Ramos (cell line): ENCODE data around the gene EXD3.
"Not testable (repeated sequence)": the region's sequence is repeated elsewhere in the genome, so short reads cannot be mapped to it uniquely, and the experiment has no call there.

Experiments used
- in situ Hi-C: fragments of 300-500 bp; cut with MboI; formaldehyde crosslinking; loops from one replicate; pipeline ENCODE4 v1.14.3; 2022; ENCODE audit warnings: low sequenced_read_pairs; ENCODE audit not compliant: unreplicated experiment

The EXD3 gene

DNA sequence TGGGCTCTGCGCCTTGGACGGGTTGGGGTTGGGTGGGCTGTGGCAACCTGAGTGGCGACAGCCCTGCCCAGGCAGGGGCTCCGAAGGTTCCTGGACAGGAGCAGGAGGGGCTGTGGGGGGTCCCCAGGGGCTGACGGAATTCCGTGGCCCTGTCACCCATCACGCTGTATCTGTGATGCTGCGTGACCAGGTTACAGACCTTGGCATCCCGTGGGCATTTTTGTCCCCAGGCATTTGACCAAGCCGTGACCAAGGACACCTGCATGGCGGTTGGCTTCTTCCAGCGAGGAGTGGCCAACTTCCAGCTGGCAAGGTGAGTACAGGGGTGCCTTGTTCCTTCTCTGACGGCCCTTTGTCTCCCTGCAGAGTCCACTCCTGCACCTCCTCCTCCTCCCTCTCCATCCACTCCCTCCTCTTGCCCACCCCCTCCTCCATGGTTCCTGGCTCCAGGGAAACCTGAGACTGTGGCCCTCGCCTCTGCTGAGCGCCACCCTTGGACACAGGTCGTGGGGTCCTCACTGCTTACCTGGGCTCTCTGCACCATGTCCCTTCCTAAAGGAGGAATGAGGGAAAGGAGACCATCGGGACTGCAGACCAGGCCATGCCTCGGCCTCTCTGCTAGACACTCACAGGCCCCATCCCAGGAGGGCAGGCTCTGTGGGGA lies 3.2 kb upstream of the EXD3 start:
- in situ Hi-C loops = loop anchor here (25.0 kb wide), 1 partner anchor 364 kb away; the partner anchor contains the start of genes ENTPD2 and SAPCD2

DNA sequence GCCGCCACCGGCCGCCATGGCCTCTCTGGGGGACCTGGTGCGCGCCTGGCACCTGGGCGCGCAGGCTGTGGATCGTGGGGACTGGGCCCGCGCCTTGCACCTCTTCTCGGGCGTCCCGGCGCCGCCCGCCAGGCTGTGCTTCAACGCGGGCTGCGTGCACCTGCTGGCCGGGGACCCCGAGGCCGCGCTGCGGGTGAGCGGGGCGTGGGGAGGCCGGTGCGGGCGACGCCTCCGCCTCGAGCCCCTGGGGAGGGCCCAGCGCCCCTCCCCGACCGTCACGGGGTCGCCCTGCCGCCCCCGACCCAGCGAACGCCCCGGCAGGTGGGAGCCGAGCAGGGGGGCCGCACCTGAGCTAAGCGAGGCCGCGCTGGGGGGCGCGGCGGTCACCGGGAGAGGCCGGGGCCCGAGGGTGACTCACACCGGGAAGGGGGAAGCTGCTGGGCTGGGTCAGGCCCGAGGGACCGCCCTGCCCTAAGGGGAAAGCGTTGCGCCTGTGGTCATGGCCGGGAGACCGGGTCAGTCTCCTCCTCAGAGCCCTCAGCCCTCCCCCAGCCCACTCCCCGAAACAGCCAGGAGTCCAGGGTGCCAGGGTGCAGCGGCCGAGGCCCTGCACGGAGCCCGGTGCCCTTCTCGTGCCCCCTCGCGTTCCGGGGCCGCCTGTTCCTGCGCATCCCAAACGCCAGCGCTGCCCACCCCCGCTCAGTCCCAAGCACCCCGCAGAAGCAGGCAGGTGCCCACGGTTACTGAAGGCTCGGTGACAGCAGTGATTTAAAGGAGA lies 741 bp upstream of the EXD3 start:
- in situ Hi-C loops = no loop called here

DNA sequence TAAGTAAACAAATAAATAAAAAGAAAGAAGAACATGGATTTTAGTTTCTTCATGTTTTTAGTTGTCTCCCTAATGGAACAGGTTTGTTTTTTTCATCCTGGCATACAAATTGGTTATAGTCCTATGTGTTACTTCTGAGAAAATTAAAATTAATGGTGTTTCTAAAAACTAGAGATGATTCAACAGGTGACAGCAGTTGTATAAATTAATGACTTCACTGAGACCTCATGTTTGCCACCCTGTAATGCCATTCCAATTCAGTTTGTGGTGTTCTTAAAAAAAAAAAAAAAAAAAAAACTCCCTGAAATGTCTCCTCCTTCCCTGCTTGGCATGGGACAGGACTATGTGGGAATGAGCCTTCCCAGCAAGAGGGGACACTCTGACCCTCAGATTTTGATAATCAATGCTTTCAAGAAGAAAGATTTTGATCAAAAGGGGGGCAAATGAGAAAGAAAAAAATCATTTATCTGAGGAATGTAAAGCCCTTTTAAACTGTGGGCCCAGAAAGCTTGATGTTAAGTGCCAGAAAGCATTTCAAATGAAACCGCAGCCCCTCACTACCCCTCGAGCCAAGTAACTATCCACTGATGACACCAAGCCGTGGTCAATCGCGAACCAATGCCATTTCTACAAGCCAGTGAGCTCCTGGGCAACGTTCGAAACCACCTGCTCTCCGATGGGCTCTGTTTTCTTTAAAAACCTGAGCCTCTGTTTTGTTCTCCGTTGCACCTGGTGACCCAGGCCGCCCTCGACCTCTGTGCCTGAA lies 941 bp downstream of the EXD3 start:
- in situ Hi-C loops = no loop called here

DNA sequence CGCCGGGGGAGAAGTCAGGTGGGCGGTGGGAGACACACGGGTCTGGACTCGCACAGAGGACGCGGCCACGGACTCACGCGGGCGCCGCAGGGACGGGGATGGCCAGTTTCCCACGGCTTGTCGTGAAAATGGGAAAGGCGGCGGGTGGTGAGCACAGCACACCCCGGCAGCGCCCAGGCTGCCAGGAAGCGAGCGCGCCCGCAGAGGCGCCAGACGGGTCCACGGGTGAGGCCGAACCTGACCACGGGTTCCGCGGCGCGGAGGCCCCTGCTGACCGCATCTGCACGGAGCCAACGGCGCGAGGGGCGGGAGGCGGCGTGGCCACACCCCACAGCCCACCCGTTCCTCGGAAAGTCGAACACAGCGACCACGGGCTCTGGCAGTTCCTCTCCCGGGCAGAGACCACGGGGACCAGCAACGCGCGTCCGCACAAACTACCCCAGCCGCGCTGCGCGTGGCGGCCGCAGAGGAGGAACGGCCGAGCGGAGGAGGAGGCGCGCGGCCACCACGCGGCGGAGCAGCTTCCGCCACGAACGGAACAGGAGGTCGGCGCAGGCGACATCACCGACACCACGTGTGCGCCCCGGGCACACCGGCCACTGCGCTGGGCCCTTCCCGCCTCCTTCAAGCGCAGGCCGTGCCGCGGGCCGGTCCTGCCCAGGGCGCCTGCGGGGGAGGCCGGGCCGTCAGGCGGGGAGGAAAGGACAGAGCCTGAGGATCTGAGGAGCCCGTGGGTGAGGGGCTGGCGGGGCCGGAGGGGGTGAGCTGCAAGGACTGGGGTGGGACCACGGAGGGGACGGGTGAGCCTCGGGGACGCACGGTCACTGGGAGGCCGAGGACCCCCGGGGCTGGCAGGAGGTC lies 5.6 kb downstream of the EXD3 start:
- in situ Hi-C loops = no loop called here

DNA sequence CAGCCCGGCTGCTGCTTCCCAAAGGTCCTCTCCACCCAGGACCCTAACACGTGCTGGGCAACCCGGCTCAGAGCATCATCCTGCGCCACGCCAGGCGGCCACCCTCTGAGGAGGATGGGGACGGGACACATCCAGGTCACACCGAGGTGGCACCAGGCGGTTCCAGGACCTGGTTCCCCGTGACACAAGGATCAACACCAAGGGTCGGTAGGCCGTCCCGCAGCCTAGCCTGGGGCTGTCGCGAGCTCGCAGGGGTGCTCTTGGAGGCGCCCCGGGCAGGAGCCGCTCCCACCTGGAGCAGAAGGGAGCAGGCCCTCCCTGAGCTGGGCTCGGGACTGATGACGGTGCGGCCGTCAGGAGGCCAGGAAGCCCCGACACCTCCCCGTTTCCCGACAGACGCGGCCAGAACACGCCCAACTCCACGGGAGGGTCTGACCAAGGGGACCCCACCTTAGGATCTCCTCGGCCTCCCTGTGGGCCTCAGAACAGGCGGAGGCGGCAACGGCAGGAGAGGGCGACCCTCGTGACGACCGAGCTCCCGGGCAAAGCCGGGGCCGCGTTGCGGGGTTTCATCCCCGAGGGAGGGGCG lies 6.3 kb downstream of the EXD3 start:
- in situ Hi-C loops = no loop called here

DNA sequence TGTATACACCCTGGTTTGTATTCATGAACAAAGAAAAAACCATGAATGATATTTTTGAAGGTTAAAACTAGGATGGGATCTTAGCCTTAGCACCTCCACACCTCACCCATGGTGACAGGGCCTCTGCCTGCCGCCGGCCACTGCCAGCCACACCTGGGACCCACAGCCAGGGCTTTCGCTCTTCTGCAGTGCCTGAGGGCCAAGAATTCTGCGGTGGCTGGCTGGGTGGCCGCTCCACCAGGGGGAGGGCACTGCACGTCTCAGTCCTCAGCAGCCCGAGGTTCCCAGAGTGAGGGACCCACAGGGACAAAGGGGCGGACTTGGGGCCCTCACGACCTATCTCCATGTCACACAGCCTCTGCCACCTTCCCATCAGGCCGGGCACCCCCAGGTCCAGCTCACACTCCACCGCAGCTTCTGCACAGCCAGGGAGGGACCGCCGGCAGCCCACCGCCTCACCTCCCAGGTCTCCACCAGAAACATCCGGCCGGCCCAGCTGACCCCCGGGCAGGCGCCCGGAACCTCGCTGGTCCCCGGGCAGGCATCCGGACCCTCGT lies 6.9 kb downstream of the EXD3 start:
- in situ Hi-C loops = no loop called here

DNA sequence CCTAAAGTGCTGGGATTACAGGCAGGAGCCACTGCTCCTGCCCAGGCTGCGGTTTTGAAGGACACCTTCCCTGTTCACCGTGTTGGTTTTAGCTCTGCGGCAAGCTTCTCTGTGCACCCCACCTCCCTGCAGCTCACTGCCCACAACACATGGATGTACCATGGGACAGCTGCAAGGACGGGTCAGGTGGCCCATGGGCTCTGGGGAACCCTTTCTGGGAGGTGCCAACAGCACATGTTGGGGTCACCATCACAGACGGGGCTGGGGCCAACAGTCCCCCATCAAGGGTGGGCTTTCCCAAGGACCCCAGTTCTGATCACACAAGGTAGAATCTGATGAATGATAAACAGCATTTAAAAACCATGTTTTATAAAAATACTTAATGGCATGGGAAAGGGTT lies 7.5 kb downstream of the EXD3 start:
- in situ Hi-C loops = no loop called here

DNA sequence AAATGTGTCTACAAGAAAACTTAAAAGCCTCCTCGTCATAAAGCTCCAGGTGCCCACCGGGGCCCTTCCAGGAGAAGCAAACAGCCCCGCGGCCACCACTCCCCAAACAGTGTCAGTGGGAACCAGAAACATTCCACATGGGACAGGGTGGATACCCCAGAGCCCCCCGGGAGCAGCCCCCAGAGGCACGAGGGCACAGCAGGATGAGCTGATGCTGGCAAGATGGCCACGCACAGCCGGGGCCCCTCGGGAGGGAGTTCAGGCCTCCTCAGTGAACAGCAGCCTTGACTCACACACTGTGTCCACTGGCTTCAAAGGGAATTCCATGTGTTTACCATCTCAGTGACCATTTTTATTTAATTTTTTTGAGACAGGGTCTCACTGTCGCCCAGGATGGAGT lies 10.5 kb downstream of the EXD3 start:
- in situ Hi-C loops = no loop called here

DNA sequence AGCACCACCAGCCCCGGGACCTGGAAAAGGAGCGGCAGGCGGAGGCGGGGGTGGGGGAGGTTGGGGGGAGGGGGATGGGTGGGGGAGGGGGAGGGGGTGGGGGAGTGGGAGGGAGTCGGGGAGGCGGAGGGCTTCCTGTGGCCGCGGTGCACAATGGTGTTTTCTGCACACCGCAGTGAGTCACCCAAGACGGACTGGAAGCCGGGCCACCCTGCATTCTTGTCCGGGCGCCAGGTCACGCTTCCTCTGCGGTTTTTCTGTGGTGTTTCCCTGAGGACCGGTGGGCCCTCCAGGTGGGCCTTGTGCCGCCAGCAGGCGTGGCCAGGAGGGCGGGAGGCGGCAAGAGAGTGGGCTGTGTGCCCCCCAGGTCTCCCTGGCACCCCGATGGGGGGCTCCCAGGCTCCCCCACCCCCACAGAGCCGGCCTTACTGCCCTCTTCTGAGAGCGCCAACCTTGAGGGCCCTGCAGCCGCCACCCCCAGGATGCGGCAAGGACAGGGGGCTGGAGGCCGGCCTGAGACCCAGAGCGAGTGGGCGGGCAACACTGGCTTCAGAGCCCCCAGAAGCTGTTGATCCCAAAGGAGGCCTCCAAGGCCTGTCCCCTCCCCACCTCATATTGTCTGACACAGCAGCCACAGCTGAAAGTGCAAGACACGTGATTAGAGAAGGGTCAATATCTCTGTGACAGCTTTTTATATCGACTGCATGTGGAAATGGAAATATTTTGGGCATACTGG lies 11.1 kb downstream of the EXD3 start:
- in situ Hi-C loops = no loop called here

DNA sequence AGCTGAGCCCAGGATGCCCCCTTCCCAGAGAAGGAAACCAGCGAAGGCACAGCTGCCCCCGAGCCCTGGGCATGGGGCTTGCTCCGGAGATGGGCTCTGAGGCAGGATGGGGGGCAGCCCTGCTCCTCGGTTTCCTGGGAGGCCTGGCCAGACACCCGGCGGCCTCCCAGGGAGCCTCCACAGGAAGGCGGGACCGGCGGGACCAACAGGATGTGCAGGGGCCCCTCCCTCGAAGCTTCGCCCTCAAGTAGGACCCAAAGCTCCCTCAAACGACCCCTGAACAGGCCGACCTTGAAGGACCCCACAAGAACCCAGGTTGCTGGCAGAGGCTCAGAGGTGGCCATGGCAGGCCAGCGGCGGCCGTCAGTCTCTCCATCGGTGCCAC lies 11.7 kb downstream of the EXD3 start:
- in situ Hi-C loops = no loop called here

DNA sequence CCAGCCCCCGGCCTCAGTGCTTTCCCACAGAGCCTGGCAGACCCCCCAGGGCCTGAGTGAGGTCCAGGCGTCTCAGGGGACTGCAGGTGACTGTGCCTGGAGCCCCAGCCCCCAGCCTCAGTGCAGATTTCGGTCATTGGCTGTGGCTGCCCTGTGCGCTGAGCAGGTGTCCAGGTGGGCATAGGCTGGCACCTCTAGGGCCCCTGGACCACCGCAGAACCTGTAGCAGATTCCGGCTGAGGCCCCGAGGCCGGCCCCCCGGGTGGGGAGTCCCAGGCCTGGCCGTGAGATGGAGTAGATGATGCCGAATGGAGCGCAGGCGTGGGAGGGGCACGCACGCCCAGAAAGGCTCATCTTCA lies 12.1 kb downstream of the EXD3 start:
- in situ Hi-C loops = no loop called here

DNA sequence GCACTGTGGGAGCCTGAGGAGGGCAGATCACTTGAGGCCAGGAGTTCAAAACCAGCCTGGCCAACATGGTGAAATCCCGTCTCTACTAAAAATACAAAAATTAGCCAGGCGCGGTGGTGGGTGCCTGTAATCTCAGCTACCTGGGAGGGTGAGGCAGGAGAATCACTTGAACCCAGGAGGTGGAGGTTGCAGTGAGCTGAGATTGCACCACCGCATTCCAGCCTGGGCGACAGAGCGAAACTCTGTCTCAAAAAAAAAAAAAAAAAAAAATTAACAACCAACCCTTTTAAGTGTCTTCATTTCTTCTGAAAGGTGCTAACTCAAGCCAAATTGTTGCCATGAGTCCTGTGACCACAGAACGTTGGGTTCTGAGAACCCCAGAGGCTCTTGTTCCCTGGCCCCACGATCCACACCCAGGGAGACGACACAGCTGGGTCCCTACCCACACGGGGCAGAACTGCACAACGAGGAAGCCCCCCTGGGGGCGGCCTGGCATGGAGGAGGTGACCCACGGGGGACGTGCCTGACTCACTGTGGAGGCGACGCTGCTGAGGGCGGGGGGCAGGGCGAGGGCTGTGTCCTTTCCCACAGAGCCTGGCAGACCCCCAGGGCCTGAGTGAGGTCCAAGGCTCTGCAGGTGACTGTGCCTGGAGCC lies 12.6 kb downstream of the EXD3 start:
- in situ Hi-C loops = not testable (repeated sequence)

DNA sequence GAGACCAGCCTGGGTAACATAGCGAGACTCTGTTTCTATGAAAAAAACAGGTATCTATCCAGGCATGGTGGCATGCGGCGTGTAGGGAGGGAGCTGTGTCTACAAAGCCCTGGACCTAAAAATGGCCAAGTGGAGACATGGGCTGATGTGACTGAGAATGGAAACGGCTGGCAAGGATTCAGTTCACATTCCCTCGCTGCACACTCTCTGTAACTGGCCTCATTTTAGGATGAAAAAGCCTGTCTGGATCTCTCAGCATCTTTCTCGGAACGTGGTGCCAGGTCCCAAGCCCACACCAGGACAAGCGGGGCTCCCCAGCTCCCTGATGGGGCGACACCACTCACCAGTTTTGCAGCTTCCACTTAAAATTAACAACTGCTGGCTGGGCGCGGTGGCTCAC lies 13.4 kb downstream of the EXD3 start:
- in situ Hi-C loops = no loop called here

DNA sequence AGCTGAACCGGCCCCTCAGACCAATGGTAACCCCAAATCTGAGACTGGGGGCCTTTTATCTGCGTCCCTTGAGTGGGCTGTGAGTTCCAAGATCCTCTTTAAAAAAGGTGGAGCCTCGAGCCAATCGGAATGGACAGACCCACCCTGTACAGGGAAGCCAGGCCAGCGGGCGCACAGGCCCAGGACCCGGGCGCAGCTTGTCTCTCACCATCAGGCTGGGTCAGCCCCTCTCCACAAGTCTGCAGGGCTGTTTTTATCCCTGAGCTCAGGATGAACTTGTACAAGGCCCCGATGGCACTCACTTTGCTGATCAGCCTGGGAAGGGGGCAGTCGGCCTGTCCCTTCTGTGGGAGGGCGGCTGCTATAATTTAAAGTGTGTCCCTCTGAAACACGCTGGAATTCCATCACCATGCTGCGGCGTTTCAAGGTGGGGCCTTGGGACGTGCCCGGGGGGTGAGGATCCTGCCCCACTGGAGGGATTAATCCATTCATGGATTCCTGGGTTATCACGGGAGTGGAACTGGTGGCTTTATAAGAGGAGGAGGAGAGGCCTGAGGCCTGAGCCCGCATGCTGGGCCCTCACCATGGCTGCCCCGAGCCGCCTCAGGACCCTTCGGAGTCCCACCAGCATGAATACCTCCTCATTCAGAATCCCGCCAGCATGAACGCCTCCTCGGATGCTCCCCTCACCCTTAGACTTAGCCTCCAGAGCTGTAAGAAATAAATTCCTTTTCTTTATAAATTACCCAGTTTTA lies 14.1 kb downstream of the EXD3 start:
- in situ Hi-C loops = no loop called here

DNA sequence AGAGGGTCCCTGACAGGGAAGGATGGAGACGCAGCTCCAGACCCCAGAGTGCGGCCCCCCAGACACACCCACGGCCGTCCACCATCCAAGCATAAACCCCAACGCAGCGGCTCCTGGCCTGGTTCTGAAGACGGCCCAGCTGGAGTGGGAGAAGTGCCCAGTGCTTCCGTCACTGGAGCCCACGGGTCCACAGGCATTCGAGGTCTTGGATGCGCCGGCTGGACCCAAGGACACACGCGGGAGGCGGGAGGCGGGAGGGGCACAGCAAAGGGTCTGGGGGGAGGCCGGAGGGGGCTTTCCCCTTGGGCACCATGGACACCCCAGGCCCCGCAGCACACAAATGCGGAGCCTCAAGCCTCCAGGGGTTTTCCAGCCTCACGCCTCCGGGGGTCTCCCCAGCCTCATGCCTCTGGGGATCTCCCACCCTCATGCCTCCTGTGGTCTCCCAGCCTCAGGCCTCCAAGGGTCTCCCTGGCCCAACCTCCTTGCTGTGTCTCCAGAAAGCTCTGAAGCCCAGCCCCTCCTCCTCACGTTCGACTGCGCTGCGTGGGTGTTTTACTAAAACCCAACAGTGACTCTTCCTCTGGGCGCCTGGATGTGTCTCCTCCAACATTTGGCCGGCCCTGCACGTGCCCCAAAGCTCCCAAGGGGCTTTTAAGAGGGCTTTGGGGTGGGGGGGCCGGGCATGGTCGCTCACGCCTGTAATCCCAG lies 15.2 kb downstream of the EXD3 start:
- in situ Hi-C loops = no loop called here

DNA sequence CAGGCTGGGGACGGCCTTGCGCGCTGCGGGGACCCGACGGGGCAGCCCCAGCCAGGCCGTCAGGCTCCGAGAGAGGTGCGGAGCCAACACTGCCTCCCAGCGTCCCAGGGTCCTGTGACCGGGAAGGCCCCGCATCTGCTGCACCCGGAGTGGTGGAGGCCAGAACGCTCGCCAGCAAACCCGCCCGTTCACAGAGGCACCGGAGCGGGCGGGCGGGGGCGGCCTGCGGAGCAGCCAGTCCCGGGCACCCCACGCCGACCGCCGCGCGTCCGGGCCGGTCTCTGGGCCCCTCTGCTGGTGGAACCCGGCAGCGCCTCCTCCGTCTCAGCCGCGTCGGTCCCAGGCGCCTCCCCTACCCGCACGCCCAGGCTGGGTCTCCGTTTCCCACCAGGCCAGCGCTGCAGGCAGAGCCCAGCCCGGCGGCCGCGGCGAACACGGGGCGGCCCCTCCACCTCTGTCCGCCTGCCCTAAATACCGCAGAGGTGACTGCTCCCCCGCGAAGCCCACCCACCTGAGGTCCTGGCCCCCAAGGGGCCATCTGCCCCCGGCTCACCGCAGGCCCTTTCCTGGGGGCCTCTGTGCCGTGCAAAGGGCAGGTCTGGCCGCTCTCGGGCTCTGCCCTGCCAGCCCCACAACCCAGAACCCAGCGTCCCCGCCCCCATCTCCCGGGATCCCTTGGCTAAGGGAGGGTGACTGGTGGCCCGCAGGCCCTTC lies 15.9 kb downstream of the EXD3 start:
- in situ Hi-C loops = no loop called here
